GM12878 (cell line): ENCODE measurements around the gene LDLRAD4. TPM values are rescaled to one million over a fixed set of nuclear protein-coding genes. Genes with fewer than 3 reads are reported as not detected.

ENCODE experiments used
- ATF7 ChIP-seq: fragments of 450-650 bp; IDR thresholded peaks from 2 replicates; pipeline ENCODE4 v1.6.1; 2016; ENCODE audit warnings: low read depth, mild to moderate bottlenecking
- CEBPB ChIP-seq, 2 experiments: fragments of 150-350 bp in 1 of 2; IDR thresholded peaks; 2 replicates each; pipeline ENCODE4 v1.6.1; 2012 to 2014; ENCODE audit warnings: low read depth in 2 of 2, low read length in 2 of 2, borderline replicate concordance in 1 of 2, inconsistent platforms in 1 of 2
- EP300 ChIP-seq, 2 experiments: fragments of 150-350 bp in 1 of 2; IDR thresholded peaks; 2 replicates each; pipeline ENCODE4 v1.6.1; 2011 to 2012; ENCODE audit warnings: low read depth in 2 of 2, low read length in 2 of 2, borderline replicate concordance in 1 of 2, improper control_type of control experiment in 1 of 2, inconsistent platforms in 1 of 2; ENCODE audit not compliant: control insufficient read depth in 1 of 2
- ETV6 ChIP-seq, 2 experiments: fragments of 450-650 bp in 1 of 2; IDR thresholded peaks in 1 of 2; conservative IDR thresholded peaks in 1 of 2; 2 replicates each; pipeline ENCODE4 v1.6.1; 2014; ENCODE audit warnings: antibody characterized with exemption in 1 of 2, borderline replicate concordance in 1 of 2, low read depth in 1 of 2, mild to moderate bottlenecking in 1 of 2, moderate library complexity in 1 of 2
- FOXK2 ChIP-seq: fragments of 450-650 bp; IDR thresholded peaks from 2 replicates; pipeline ENCODE4 v1.6.1; 2017; ENCODE audit warnings: mild to moderate bottlenecking, moderate library complexity
- HDGF ChIP-seq: fragments of 450-650 bp; IDR thresholded peaks from 2 replicates; pipeline ENCODE4 v1.6.1; 2016; ENCODE audit warnings: antibody characterized with exemption
- IKZF1 ChIP-seq: fragments of 450-650 bp; conservative IDR thresholded peaks from 2 replicates; pipeline ENCODE4 v1.6.1; 2017; ENCODE audit warnings: antibody characterized with exemption, mild to moderate bottlenecking
- MAX ChIP-seq: IDR thresholded peaks from 2 replicates; pipeline ENCODE4 v1.6.1; 2012; ENCODE audit warnings: low read depth, low read length, improper control_type of control experiment
- MEF2B ChIP-seq: fragments of 450-650 bp; IDR thresholded peaks from 2 replicates; pipeline ENCODE4 v1.6.1; 2018; ENCODE audit warnings: mild to moderate bottlenecking, moderate library complexity; ENCODE audit not compliant: partially characterized antibody, poor library complexity, severe bottlenecking
- MYB ChIP-seq: fragments of 150-350 bp; IDR thresholded peaks from 2 replicates; pipeline ENCODE4 v1.6.1; 2014; ENCODE audit warnings: mild to moderate bottlenecking, low read depth, low read length, borderline replicate concordance
- RAD51 ChIP-seq: fragments of 450-650 bp; IDR thresholded peaks from 2 replicates; pipeline ENCODE4 v1.6.1; 2016; ENCODE audit warnings: moderate library complexity, mild to moderate bottlenecking, inconsistent platforms
- RBBP5 ChIP-seq: fragments of 200-600 bp; sonication (generic); conservative IDR thresholded peaks from 2 replicates; pipeline ENCODE4 v1.6.1; 2016
- REST ChIP-seq: IDR thresholded peaks from 2 replicates; pipeline ENCODE4 v1.6.1; 2012; ENCODE audit warnings: mild to moderate bottlenecking, low read depth, low read length
- SMC3 ChIP-seq: IDR thresholded peaks from 2 replicates; pipeline ENCODE4 v1.6.1; 2011; ENCODE audit warnings: low read length, improper control_type of control experiment, borderline replicate concordance
- SPI1 ChIP-seq: IDR thresholded peaks from 2 replicates; pipeline ENCODE4 v1.6.1; 2011; ENCODE audit warnings: low read depth, mild to moderate bottlenecking, low read length, moderate library complexity, borderline replicate concordance; ENCODE audit not compliant: insufficient read depth
- ZBTB4 ChIP-seq: fragments of 450-650 bp; formaldehyde crosslinking; IDR thresholded peaks from 2 replicates; pipeline ENCODE4 v1.4.0; 2022; ENCODE audit warnings: mild to moderate bottlenecking, moderate library complexity
- polyA plus RNA-seq, 11 experiments: library from polyadenylated mRNA; depleted of rRNA in 4 of 11; unstranded in 6 of 11; stranded (reverse) in 5 of 11; fragments of >200 nt; fragmentation: Nextera tagmentation in 4 of 11; fragmentation: Illumina TruSeq in 1 of 11; extraction: Ambion mirVana in 4 of 11; extraction: Trizol in 1 of 11; gene quantifications; 1 replicate in 1 of 11; 2 replicates in 10 of 11; pipeline versions ENCODE4 v1.2.1 to v1.2.3, GENCODE V29; 2011 to 2016; ENCODE audit warnings: inconsistent platforms in 2 of 11, missing spikeins in 2 of 11, low read depth in 1 of 11
- total RNA-seq, 4 experiments: library from RNA; depleted of rRNA in 3 of 4; stranded (reverse); fragments of >200 nt in 3 of 4; fragmentation: Illumina TruSeq in 1 of 4; extraction: Trizol in 1 of 4; gene quantifications; 2 replicates each; pipeline versions ENCODE4 v1.2.1 to v1.2.3, GENCODE V29; 2013 to 2021

Gene LDLRAD4
- total and polyA plus RNA-seq, 10 of the 15 experiments (the other 5 are each of a cell fraction or from before 2014, with no cell fraction given) = 2.7 to 16.8 (median 11.2) TPM

GRCh38 chr18:13568443-13569392 lies 350.2 kb downstream of the LDLRAD4 start (continued):
- TF ChIP-seq ETV6 (conservative IDR thresholded peaks at IDR 0.05 in 1 of 2, IDR thresholded peaks at IDR 0.05 in 1 of 2; ENCODE audit: borderline replicate concordance in 1 of 2, low read depth in 1 of 2) (no peak; a peak in 1 of 4 replicates), ZBTB4 (CRISPR knock-in tag) (peak; percentile 90), IKZF1 (peak; percentile 87), MYB (no peak), MAX (peak; percentile 55; the same call in 1 of the 2 replicates), EP300 (IDR thresholded peaks at IDR 0.05; ENCODE audit: borderline replicate concordance in 1 of 2, control insufficient read depth in 1 of 2, low read depth in 2 of 2, low read length in 2 of 2) (peak; percentile 67 to 83; a peak in 3 of 4 replicates), MEF2B (peak; percentile 95), RAD51 (peak; percentile 80), CEBPB (IDR thresholded peaks at IDR 0.05; ENCODE audit: borderline replicate concordance in 1 of 2, low read depth in 2 of 2, low read length in 2 of 2) (no peak), FOXK2 (no peak), REST (no peak), HDGF (no peak), SMC3 (peak; percentile 23; the same call in 1 of the 2 replicates), SPI1 (0 out of 2 replicates have a peak, but pooled peaks have one; percentile 33), ATF7 (peak; percentile 100), RBBP5 (no peak)
